ENCODE data around the gene PTPN4. TPM values are rescaled to one million over a fixed set of nuclear protein-coding genes. Genes with fewer than 3 reads are reported as not detected.

PTPN4 gene
- total RNA-seq, 6 donors from 2014 or later = 15.3 to 112 (median 35.9) TPM

- TF ChIP-seq EP300 (IDR thresholded peaks at IDR 0.05) (no peak), POLR2A (IDR thresholded peaks at IDR 0.05) (no peak), CTCF (IDR thresholded peaks at IDR 0.05) (no peak), POLR2AphosphoS5 (IDR thresholded peaks at IDR 0.05) (no peak)
- Histone ChIP-seq H3K9me3 (no peaks in the 10 kb centered on the region), H3K36me3 (peaks cover 0 to 18% (median under 1%) of the 10 kb centered on the region in 4 donors), H3K4me1 (no peaks in the 10 kb centered on the region), H3K4me3 (no peak overlapping the region), H3K27ac (no peak overlapping the region), H3K27me3 (no peaks in the 10 kb centered on the region)
- DNase-seq (no peak), ATAC-seq (ENCODE audit: low FRiP score in 2 of 2) (no peak)
- 67 to 74% methylated on average over 3 of the region's 3 CpGs for WGBS, 2 donors
Observed at GRCh38 chr2:119941981-119942513, 182.3 kb downstream of the PTPN4 start.

- Histone ChIP-seq H3K27me3 (no peaks in the 10 kb centered on the region), H3K4me3 (no peak overlapping the region), H3K36me3 (peaks cover 0 to 16% (median 2%) of the 10 kb centered on the region in 4 donors), H3K9me3 (no peaks in the 10 kb centered on the region), H3K27ac (no peak overlapping the region), H3K4me1 (no peaks in the 10 kb centered on the region)
- TF ChIP-seq POLR2AphosphoS5 (IDR thresholded peaks at IDR 0.05) (no peak), EP300 (IDR thresholded peaks at IDR 0.05) (no peak), CTCF (IDR thresholded peaks at IDR 0.05) (no peak), POLR2A (IDR thresholded peaks at IDR 0.05) (no peak)
- no peak for DNase-seq
- no peak for ATAC-seq (ENCODE audit: low FRiP score in 2 of 2)
Observed at GRCh38 chr2:119943058-119943457, 183.3 kb downstream of the PTPN4 start.

- Histone ChIP-seq H3K27me3 (no peaks in the 10 kb centered on the region), H3K27ac (no peak overlapping the region), H3K36me3 (peaks cover 0 to 27% (median 2%) of the 10 kb centered on the region in 4 donors), H3K9me3 (no peaks in the 10 kb centered on the region), H3K4me3 (no peak overlapping the region), H3K4me1 (no peaks in the 10 kb centered on the region)
- TF ChIP-seq EP300 (IDR thresholded peaks at IDR 0.05) = no peak
- TF ChIP-seq POLR2AphosphoS5 (IDR thresholded peaks at IDR 0.05) = no peak
- TF ChIP-seq CTCF (IDR thresholded peaks at IDR 0.05) = no peak
- TF ChIP-seq POLR2A (IDR thresholded peaks at IDR 0.05) = no peak
- 40 to 86% methylated on average over 1 of the region's 1 CpG for WGBS, 2 donors
- peak in 1 of 2 donors; percentile 28 for DNase-seq
- ATAC-seq (ENCODE audit: low FRiP score in 2 of 2) = peak in 1 of 2 donors; percentile 68
Observed at GRCh38 chr2:119947535-119947934, 187.8 kb downstream of the PTPN4 start.

GRCh38 chr2:119950966-119951365 is 191.2 kb downstream of the PTPN4 start:
- TF ChIP-seq EP300 (IDR thresholded peaks at IDR 0.05) (no peak), CTCF (IDR thresholded peaks at IDR 0.05) (peak in 1 of 6 experiments; percentile 19)
- H3K27me3 ChIP-seq = no peaks in the 10 kb centered on the region
- no peak overlapping the region for H3K27ac ChIP-seq
- ATAC-seq (ENCODE audit: low FRiP score in 2 of 2) (no peak), DNase-seq (no peak)
- H3K4me1 ChIP-seq = no peaks in the 10 kb centered on the region
- WGBS, 2 donors = 51 to 53% methylated on average over 2 of the region's 2 CpGs
- no peak overlapping the region for H3K4me3 ChIP-seq
- no peaks in the 10 kb centered on the region for H3K9me3 ChIP-seq
- H3K36me3 ChIP-seq = peaks cover 0 to 33% (median 9%) of the 10 kb centered on the region in 4 donors

- DNase-seq = no peak
Observed at GRCh38 chr2:119958670-119959268, 199.0 kb downstream of the PTPN4 start.

More at GRCh38 chr2:119958670-119959268, 199.0 kb downstream of the PTPN4 start:
- no peak for TF ChIP-seq POLR2A (IDR thresholded peaks at IDR 0.05)
- no peak for TF ChIP-seq EP300 (IDR thresholded peaks at IDR 0.05)
- no peak for TF ChIP-seq CTCF (IDR thresholded peaks at IDR 0.05)
- no peak for TF ChIP-seq POLR2AphosphoS5 (IDR thresholded peaks at IDR 0.05)
- Histone ChIP-seq H3K36me3 (peaks cover 5 to 21% (median 9%) of the 10 kb centered on the region in 4 donors), H3K4me1 (peaks cover 0 to 5% (median 3%) of the 10 kb centered on the region in 4 donors), H3K27ac (no peak overlapping the region), H3K4me3 (no peak overlapping the region), H3K9me3 (no peaks in the 10 kb centered on the region), H3K27me3 (no peaks in the 10 kb centered on the region)
- no peak for ATAC-seq (ENCODE audit: low FRiP score in 2 of 2)
